Right lobe of liver (tissue), 6 donors: Measurements from ENCODE around the gene SUSD2. TPM values are rescaled to one million over a fixed set of nuclear protein-coding genes. Genes with fewer than 3 reads are reported as not detected.
A peak's percentile ranks its signal among the peaks of the same experiment; 100 is the strongest.

Source experiments
- ATAC-seq, 4 donors: fragments of 200-7000 bp; cut with Tn5 transposase; one replicate each; pipeline ENCODE4 v1.9.1; 2020; ENCODE audit warnings: mild to moderate bottlenecking in 4 of 4, moderate library complexity in 4 of 4
- DNase-seq, 3 donors: peaks; one replicate each; pipeline ENCODE4 v3.0.0-alpha.2; 2020
- H3K27ac ChIP-seq, 3 donors: fragments of 200-600 bp; one replicate each; pipeline ENCODE4 v1.8.0; 2022
- H3K27me3 ChIP-seq, 2 donors: fragments of 200-600 bp; one replicate each; pipeline ENCODE4 v1.8.0; 2022
- H3K36me3 ChIP-seq, 4 donors: fragments of 200-600 bp; sonication (generic) in 1 of 4; one replicate each; pipeline versions ENCODE4 v1.5.1 to v1.8.0; 2017 to 2022; ENCODE audit warnings: control low read depth in 1 of 4
- H3K4me1 ChIP-seq, 4 donors: fragments of 200-600 bp; sonication (generic) in 1 of 4; one replicate each; pipeline versions ENCODE4 v1.5.1 to v1.8.0; 2017 to 2022; ENCODE audit warnings: control low read depth in 1 of 4
- H3K4me3 ChIP-seq, 3 donors: fragments of 200-600 bp; one replicate each; pipeline ENCODE4 v1.8.0; 2022
- H3K9me3 ChIP-seq, 4 donors: fragments of 200-600 bp; sonication (generic) in 1 of 4; one replicate each; pipeline versions ENCODE4 v1.5.1 to v1.8.0; 2017 to 2022; ENCODE audit warnings: control low read depth in 1 of 4
- POLR2A ChIP-seq: fragments of 450-650 bp; IDR thresholded peaks from one replicate; pipeline ENCODE4 v1.6.1; 2017; ENCODE audit warnings: antibody characterized with exemption, mild to moderate bottlenecking
- whole genome bisulfite sequencing: methylation state at CpG from one replicate; pipeline ENCODE4 v1.1.6; 2018; ENCODE audit warnings: low coverage, low lambda C conversion rate; ENCODE audit not compliant: insufficient coverage; ENCODE audit errors: missing lambda C conversion rate; 5-methylcytosine and 5-hydroxymethylcytosine counted together
- intact Hi-C, 2 donors: fragments of 100-400 bp; cut with DNase I; formaldehyde crosslinking; loops; one replicate each; pipeline versions ENCODE4 v1.11.2 to v1.14.1; 2022
- total RNA-seq, 6 experiments: library from RNA; depleted of rRNA in 2 of 6; stranded (reverse); fragments of >200 nt in 2 of 6; fragmentation: NEBNext Ultra II Directional in 3 of 6; extraction: Animal tissue kit (Norgen Biotek cat#: 25700) in 3 of 6; gene quantifications; one replicate each; pipeline versions ENCODE4 v1.1.0 to v1.2.4, GENCODE V29; 2016 to 2023
- TF ChIP-seq, protein P1 (sequence below), 4 donors: fragments of 200-600 bp in 3 of 4; fragments of 450-650 bp in 1 of 4; IDR thresholded peaks; one replicate each; pipeline versions ENCODE4 v1.5.1 to v1.8.0; 2016 to 2022; ENCODE audit warnings: antibody characterized with exemption in 4 of 4, mild to moderate bottlenecking in 2 of 4
- donor health status: DM: no; HTN: yes; CAD: no.
- donor health status: DM: no; HTN: no; CAD: no.
- donor health status: DM: no; HTN: no; CAD: no.
- donor health status: DM: no; HTN: yes; CAD: no.
- donor health status: DM: no; HTN: yes; CAD: no.

The SUSD2 gene
- total RNA-seq, 6 experiments from 2014 or later: 0.61 to 6.8 (median 2.0) TPM

DNA sequence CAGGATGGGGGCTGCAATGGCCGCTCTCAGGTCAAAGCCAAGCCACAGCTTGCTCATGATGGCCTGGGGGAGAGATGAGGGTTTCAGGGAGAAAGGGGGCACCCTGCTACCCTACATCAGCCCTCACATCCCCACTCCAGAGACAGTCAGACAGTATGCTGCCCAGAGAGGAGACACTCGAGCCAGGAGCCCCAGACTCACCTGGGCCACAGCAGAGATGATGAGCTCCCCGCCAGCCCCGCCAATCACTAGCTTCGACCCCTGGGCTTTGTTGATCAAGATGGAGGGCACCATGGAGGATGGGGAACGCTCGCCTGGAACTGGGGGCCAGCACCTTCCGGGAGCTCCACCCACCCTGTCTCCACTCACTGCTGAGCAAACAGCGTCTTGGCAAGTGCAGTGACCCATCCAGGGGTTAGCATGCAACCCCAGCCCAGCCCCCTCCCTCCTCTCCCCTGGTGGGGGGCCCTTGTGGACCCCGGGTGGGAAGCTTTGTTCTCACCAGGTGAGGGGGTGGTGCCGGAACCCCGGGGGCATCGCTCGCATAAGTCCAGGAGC lies 43.8 kb downstream of the SUSD2 start:
- Histone ChIP-seq H3K4me1 (no peaks in the 10 kb centered on the region), H3K27ac (no peak overlapping the region), H3K9me3 (no peaks in the 10 kb centered on the region), H3K36me3 (no peaks in the 10 kb centered on the region), H3K4me3 (no peak overlapping the region), H3K27me3 (no peaks in the 10 kb centered on the region)
- TF ChIP-seq POLR2A: no peak
- TF ChIP-seq, protein P1, sequence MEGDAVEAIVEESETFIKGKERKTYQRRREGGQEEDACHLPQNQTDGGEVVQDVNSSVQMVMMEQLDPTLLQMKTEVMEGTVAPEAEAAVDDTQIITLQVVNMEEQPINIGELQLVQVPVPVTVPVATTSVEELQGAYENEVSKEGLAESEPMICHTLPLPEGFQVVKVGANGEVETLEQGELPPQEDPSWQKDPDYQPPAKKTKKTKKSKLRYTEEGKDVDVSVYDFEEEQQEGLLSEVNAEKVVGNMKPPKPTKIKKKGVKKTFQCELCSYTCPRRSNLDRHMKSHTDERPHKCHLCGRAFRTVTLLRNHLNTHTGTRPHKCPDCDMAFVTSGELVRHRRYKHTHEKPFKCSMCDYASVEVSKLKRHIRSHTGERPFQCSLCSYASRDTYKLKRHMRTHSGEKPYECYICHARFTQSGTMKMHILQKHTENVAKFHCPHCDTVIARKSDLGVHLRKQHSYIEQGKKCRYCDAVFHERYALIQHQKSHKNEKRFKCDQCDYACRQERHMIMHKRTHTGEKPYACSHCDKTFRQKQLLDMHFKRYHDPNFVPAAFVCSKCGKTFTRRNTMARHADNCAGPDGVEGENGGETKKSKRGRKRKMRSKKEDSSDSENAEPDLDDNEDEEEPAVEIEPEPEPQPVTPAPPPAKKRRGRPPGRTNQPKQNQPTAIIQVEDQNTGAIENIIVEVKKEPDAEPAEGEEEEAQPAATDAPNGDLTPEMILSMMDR (IDR thresholded peaks at IDR 0.05): no peak
- DNase-seq (no peak), ATAC-seq (peak in 1 of 4 donors; percentile 17)
- intact Hi-C loops: no loop called here
- WGBS: no CpG with 5 or more reads among the region's 14 CpGs

DNA sequence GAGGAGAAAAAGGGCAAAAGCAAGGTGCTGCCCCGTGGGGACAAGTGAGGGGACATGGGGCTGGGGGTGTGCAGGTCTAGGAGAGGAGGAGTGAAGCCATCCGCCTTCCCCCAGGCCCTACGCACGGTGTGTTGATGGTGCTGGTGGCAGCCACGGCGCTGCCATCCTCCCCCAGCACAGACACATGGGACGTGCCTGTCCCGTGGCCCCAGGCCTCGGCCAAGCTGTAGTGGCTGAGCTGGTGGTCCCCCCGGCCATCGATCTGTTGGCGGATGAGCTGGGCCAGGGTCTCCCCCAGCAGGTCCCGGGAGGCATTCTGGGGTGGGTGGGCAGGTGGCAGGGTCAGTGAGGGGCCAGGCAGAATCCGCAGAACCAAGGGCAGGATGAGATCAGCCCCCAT lies 44.7 kb downstream of the SUSD2 start:
- intact Hi-C loops: no loop called here
- WGBS: 98% methylated on average over 8 of the region's 14 CpGs
- no peaks in the 10 kb centered on the region for H3K27me3 ChIP-seq
- no peaks in the 10 kb centered on the region for H3K4me1 ChIP-seq
- no peak for TF ChIP-seq POLR2A
- TF ChIP-seq, protein P1 (IDR thresholded peaks at IDR 0.05): no peak
- no peak overlapping the region for H3K27ac ChIP-seq
- no peaks in the 10 kb centered on the region for H3K9me3 ChIP-seq
- no peaks in the 10 kb centered on the region for H3K36me3 ChIP-seq
- DNase-seq (no peak), ATAC-seq (peak in 1 of 4 donors; percentile 13)
- no peak overlapping the region for H3K4me3 ChIP-seq

DNA sequence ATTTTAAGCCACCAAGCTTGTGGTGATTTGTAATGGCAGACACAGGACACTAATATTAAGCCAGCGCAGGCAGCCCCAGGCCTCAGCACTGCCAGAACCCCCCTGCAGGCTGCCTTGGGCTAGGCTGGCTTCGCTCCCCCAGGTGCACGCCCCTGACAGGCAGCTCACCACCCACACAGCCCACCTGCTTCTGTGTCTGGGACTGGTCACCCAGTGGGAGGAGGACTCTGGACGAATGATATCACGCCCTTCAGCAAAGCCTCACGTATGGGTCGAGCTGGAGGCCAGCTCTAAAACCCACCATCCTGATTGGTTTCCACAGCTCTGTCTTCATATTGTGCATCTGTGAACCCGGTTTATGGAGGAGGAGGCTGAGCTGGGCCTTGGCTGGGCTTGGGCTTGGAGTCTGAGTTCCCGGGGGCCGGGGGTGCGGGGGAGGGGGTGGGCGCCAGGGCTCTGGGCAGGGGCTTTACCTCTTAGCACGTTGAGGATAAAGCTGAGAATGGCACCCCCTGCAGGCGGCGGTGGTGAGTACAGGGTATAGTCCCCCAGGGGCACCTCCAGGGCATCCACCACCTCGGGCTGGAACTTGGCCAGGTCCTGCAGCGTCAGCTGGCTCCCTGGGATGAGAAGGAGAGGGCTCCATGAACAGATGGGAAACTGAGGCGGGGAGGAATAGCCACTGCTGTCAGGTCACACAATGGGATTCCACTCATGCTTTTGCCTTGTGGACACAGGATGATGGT lies 49.8 kb downstream of the SUSD2 start:
- DNase-seq: peak; percentile 62 to 69 (median 67)
- peak; percentile 52 to 74 (median 67) for ATAC-seq
- no peak overlapping the region for H3K4me3 ChIP-seq
- no peak overlapping the region for H3K27ac ChIP-seq
- WGBS: 49% methylated on average over 7 of the region's 18 CpGs
- intact Hi-C loops: loop anchor here in 1 of 2 donors (10.0 kb wide), 1 partner anchor 46 kb away; the partner anchor contains the start of gene SUSD2
- no peak for TF ChIP-seq POLR2A
- TF ChIP-seq, protein P1 (IDR thresholded peaks at IDR 0.05): peak; percentile 32 to 56 (median 44)
- no peaks in the 10 kb centered on the region for H3K4me1 ChIP-seq
- no peaks in the 10 kb centered on the region for H3K36me3 ChIP-seq
- no peaks in the 10 kb centered on the region for H3K27me3 ChIP-seq
- H3K9me3 ChIP-seq: no peaks in the 10 kb centered on the region

DNA sequence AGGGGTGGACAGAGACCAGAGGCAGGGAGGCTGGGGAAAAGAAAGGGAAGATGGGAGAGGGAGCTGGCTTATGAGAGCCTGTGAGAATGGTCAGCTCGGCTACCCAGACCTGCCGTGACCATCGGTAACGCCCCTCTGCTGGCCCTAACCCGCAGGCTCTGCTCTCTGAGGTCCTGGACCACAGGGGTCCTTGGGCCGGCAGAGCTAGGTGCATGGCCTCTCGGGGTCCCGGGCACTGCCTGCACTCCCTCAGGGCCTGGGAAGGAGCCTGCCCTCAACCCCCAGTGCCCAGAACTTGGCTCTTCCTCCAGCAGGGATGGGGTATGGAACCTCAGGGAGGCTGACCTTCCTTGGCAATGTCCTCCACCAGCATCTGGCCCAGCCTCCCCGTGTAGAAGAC lies 50.4 kb downstream of the SUSD2 start:
- Histone ChIP-seq H3K4me1 (no peaks in the 10 kb centered on the region), H3K9me3 (no peaks in the 10 kb centered on the region), H3K36me3 (no peaks in the 10 kb centered on the region), H3K27ac (no peak overlapping the region), H3K4me3 (no peak overlapping the region), H3K27me3 (no peaks in the 10 kb centered on the region)
- DNase-seq (peak in 1 of 3 donors; percentile 54), ATAC-seq (peak in 1 of 4 donors; percentile 18)
- TF ChIP-seq POLR2A: no peak
- TF ChIP-seq, protein P1 (IDR thresholded peaks at IDR 0.05): no peak
- intact Hi-C loops: loop anchor here in 1 of 2 donors (10.0 kb wide), 1 partner anchor 47 kb away; the partner anchor contains the start of gene SUSD2
- WGBS: no CpG with 5 or more reads among the region's 9 CpGs
